ENCODE measurements around the gene MCM3AP. TPM values are rescaled to one million over a fixed set of nuclear protein-coding genes. Genes with fewer than 3 reads are reported as not detected.

Gene MCM3AP
- total RNA-seq, 1 experiment from 2014 or later, result 88.4 TPM

GRCh38 chr21:46289655-46290179 is 4.3 kb upstream of the MCM3AP start:
- no peak overlapping the region for H3K9ac ChIP-seq (ENCODE audit: low read length)
- RAD21 ChIA-PET (ENCODE audit: low non-redundant PET in 1 of 2, low total read pairs in 2 of 2, uncharacterized antibody in 2 of 2, unreplicated experiment in 2 of 2), result no interaction called here
- H3K9me2 ChIP-seq (ENCODE audit: insufficient read depth), result no peaks in the 10 kb centered on the region
- H3K36me3 ChIP-seq (ENCODE audit: control insufficient read depth in 1 of 2, insufficient read depth in 2 of 2, low read length in 2 of 2), result peaks cover 4 to 13% of the 10 kb centered on the region in 2 experiments; a peak in 2 of 4 replicates
- TF ChIP-seq CEBPB (IDR thresholded peaks at IDR 0.05; ENCODE audit: low read depth) (no peak), POLR2A (IDR thresholded peaks at IDR 0.05; ENCODE audit: borderline replicate concordance, extremely low read depth, insufficient read depth, insufficient read length) (no peak), MAX (IDR thresholded peaks at IDR 0.05) (no peak), REST (IDR thresholded peaks at IDR 0.05; ENCODE audit: low read depth) (no peak), EZH2 (IDR thresholded peaks at IDR 0.05) (no peak), ZFX (IDR thresholded peaks at IDR 0.05) (no peak), ELF1 (IDR thresholded peaks at IDR 0.05; ENCODE audit: borderline replicate concordance, low read depth) (no peak), JUND (IDR thresholded peaks at IDR 0.05) (no peak), POLR2AphosphoS5 (IDR thresholded peaks at IDR 0.05; ENCODE audit: low read depth, low read length) (no peak), SIN3A (IDR thresholded peaks at IDR 0.05; ENCODE audit: low read depth) (no peak), ZNF274 (IDR thresholded peaks at IDR 0.05; ENCODE audit: low read depth, low read length) (no peak), CBX3 (IDR thresholded peaks at IDR 0.05; ENCODE audit: low read depth) (no peak)
- H2AFZ ChIP-seq (ENCODE audit: low read depth, low read length, poor library complexity, severe bottlenecking), result no peak overlapping the region
- no peak for ATAC-seq
- no peak overlapping the region for H3K4me2 ChIP-seq (ENCODE audit: low read length)
- peaks cover 22% of the 10 kb centered on the region for H3K79me2 ChIP-seq (ENCODE audit: insufficient read depth, low read length)
- no peaks in the 10 kb centered on the region for H3K27me3 ChIP-seq (ENCODE audit: insufficient read depth, low read length)
- DNase-seq (ENCODE audit: low read depth, low spot score), result no peak
- POLR2A ChIA-PET, result no interaction called here
- peaks cover 5 to 14% of the 10 kb centered on the region in 2 experiments for H3K4me1 ChIP-seq (ENCODE audit: control insufficient read depth in 1 of 2, insufficient read depth in 2 of 2, low read length in 2 of 2)
- no peak overlapping the region for H3K4me3 ChIP-seq (replicated peaks in 1 of 2; ENCODE audit: low read depth in 1 of 2, low read length in 2 of 2)
- no peaks in the 10 kb centered on the region for H3K9me3 ChIP-seq (ENCODE audit: control insufficient read depth in 1 of 2, insufficient read depth in 1 of 2, low read depth in 1 of 2, low read length in 2 of 2)
- CTCF ChIA-PET, result no interaction called here
- intact Hi-C loops (cut with micrococcal nuclease), result loop anchor here (10.0 kb wide), 1 partner anchor 145 kb away; no protein-coding TSS in a partner anchor
- no peaks in the 10 kb centered on the region for H4K20me1 ChIP-seq (ENCODE audit: insufficient read depth)
- H3K27ac ChIP-seq (ENCODE audit: low read depth, low read length), result no peak overlapping the region
- BruUV-seq (replicated peaks), result no TSS peak
